HEK293 (cell line): ENCODE results near the gene OR2A25.

Experiments used
- CTCF ChIA-PET: fragments of 350-600 bp; formaldehyde crosslinking; extraction: SDS; loops from one replicate; lab custom pipeline; 2021; ENCODE audit warnings: antibody characterized with exemption; lab: Yijun Ruan, JAX
- POLR2A ChIA-PET: fragments of 300-600 bp; formaldehyde crosslinking; extraction: SDS; loops from one replicate; lab custom pipeline; 2020; ENCODE audit warnings: antibody characterized with exemption, inconsistent platforms; lab: Yijun Ruan, JAX
- H3K27ac ChIP-seq: fragments of 200-500 bp; sonication (Bioruptor generic); 2 replicates; pipeline ENCODE4 v1.5.1; 2014; ENCODE audit warnings: low read depth, low read length, control low read depth, inconsistent platforms; ENCODE audit errors: extremely low read depth
- H3K36me3 ChIP-seq, 2 experiments: fragments of 200-500 bp in 1 of 2; sonication (Bioruptor generic) in 1 of 2; 1 replicate in 1 of 2; 2 replicates in 1 of 2; pipeline ENCODE4 v1.5.1; 2014 to 2017; ENCODE audit warnings: inconsistent platforms in 2 of 2, low read length in 2 of 2; ENCODE audit not compliant: control insufficient read depth in 2 of 2, insufficient read depth in 1 of 2
- H3K4me1 ChIP-seq: fragments of 200-500 bp; sonication (Bioruptor generic); 2 replicates; pipeline ENCODE4 v1.5.1; 2014; ENCODE audit warnings: mild to moderate bottlenecking, low read length, inconsistent platforms; ENCODE audit not compliant: control insufficient read depth, insufficient read depth
- H3K4me3 ChIP-seq: 2 replicates; pipeline ENCODE4 v1.5.1; 2011; ENCODE audit warnings: low read depth, mild to moderate bottlenecking, control low read depth, low read length, moderate library complexity
- H3K9me3 ChIP-seq: fragments of 200-500 bp; sonication (Bioruptor generic); 2 replicates; pipeline ENCODE4 v1.5.1; 2014; ENCODE audit warnings: low read depth, low read length, inconsistent platforms; ENCODE audit not compliant: control insufficient read depth, insufficient read depth
- OVOL3 ChIP-seq: fragments of 450-650 bp; formaldehyde crosslinking; IDR thresholded peaks from 2 replicates; pipeline ENCODE4 v1.5.1; 2016; ENCODE audit warnings: missing biosample characterization, missing genetic modification characterization
- PRDM1 ChIP-seq: fragments of 450-650 bp; formaldehyde crosslinking; IDR thresholded peaks from 2 replicates; pipeline ENCODE4; 2016; ENCODE audit warnings: missing biosample characterization, missing genetic modification characterization
- ZNF10 ChIP-seq: fragments of 450-650 bp; formaldehyde crosslinking; IDR thresholded peaks from 2 replicates; pipeline ENCODE4 v1.5.1; 2017; ENCODE audit warnings: missing biosample characterization, missing genetic modification characterization
- ZNF112 ChIP-seq: fragments of 450-650 bp; formaldehyde crosslinking; IDR thresholded peaks from 2 replicates; pipeline ENCODE4 v1.5.0; 2017; ENCODE audit warnings: missing biosample characterization, missing genetic modification characterization
- ZNF146 ChIP-seq: fragments of 450-650 bp; formaldehyde crosslinking; IDR thresholded peaks from 2 replicates; pipeline ENCODE4 v1.5.1; 2016; ENCODE audit warnings: missing biosample characterization, missing genetic modification characterization
- ZNF155 ChIP-seq: fragments of 450-650 bp; formaldehyde crosslinking; IDR thresholded peaks from 2 replicates; pipeline ENCODE4 v1.5.1; 2016; ENCODE audit warnings: missing biosample characterization, missing genetic modification characterization
- ZNF2 ChIP-seq: fragments of 450-650 bp; formaldehyde crosslinking; IDR thresholded peaks from 2 replicates; pipeline ENCODE4 v1.5.1; 2016; ENCODE audit warnings: missing biosample characterization, missing genetic modification characterization
- ZNF24 ChIP-seq: fragments of 450-650 bp; formaldehyde crosslinking; IDR thresholded peaks from 2 replicates; pipeline ENCODE4 v1.5.1; 2016; ENCODE audit warnings: missing biosample characterization, missing genetic modification characterization
- ZNF391 ChIP-seq: fragments of 450-650 bp; formaldehyde crosslinking; IDR thresholded peaks from 2 replicates; pipeline ENCODE4 v1.5.1; 2016; ENCODE audit warnings: low read depth, missing biosample characterization, missing genetic modification characterization, borderline replicate concordance
- ZNF660 ChIP-seq: fragments of 450-650 bp; IDR thresholded peaks from 2 replicates; pipeline ENCODE4 v1.5.1; 2018; ENCODE audit warnings: missing biosample characterization, mild to moderate bottlenecking, missing genetic modification characterization
- TF ChIP-seq, protein P1 (sequence below): fragments of 450-650 bp; formaldehyde crosslinking; IDR thresholded peaks from 2 replicates; pipeline ENCODE4 v1.5.1; 2016; ENCODE audit warnings: missing biosample characterization, missing genetic modification characterization
- TF ChIP-seq, protein P2 (sequence below): fragments of 450-650 bp; formaldehyde crosslinking; IDR thresholded peaks from 2 replicates; pipeline ENCODE4 v1.5.1; 2016; ENCODE audit warnings: missing biosample characterization, missing genetic modification characterization, borderline replicate concordance
- TF ChIP-seq, protein P3 (sequence below): sonication (generic); formaldehyde crosslinking; IDR thresholded peaks from 2 replicates; pipeline ENCODE4 v1.8.1; 2022; ENCODE audit warnings: mild to moderate bottlenecking, moderate library complexity, missing genetic modification reagents
- TF ChIP-seq, protein P4 (sequence below): fragments of 450-650 bp; formaldehyde crosslinking; IDR thresholded peaks from 2 replicates; pipeline ENCODE4 v1.5.1; 2016; ENCODE audit warnings: missing biosample characterization, missing genetic modification characterization
- TF ChIP-seq, protein P5 (sequence below): fragments of 450-650 bp; formaldehyde crosslinking; IDR thresholded peaks from 2 replicates; pipeline ENCODE4 v1.5.1; 2017; ENCODE audit warnings: missing biosample characterization, missing genetic modification characterization

The OR2A25 gene

GRCh38 chr7:144048648-144049047, 21.0 kb upstream of the OR2A25 start, which contains the start of gene OR2A5:
Gene OR2A5 (plus strand): TSS chr7:144048948. CDS start chr7:144050402, 1,454 bp downstream.
- CTCF ChIA-PET = no interaction called here
- Histone ChIP-seq H3K36me3 (no peaks in the 10 kb centered on the region), H3K9me3 (no peaks in the 10 kb centered on the region), H3K27ac (no peak within 1 kb of the TSS), H3K4me3 (no peak within 1 kb of the TSS), H3K4me1 (no peaks in the 10 kb centered on the region)
- TF ChIP-seq ZNF660 (tag by site-specific recombination) = no peak
- POLR2A ChIA-PET = no interaction called here

GRCh38 chr7:144049491-144049890, 20.1 kb upstream of the OR2A25 start:
- CTCF ChIA-PET = interaction anchor here (1.0 kb wide), 1 partner anchor 17 kb away, joined by 4 read pairs; no protein-coding TSS in a partner anchor
- TF ChIP-seq PRDM1 (tag by site-specific recombination) = no peak
- TF ChIP-seq, protein P1, sequence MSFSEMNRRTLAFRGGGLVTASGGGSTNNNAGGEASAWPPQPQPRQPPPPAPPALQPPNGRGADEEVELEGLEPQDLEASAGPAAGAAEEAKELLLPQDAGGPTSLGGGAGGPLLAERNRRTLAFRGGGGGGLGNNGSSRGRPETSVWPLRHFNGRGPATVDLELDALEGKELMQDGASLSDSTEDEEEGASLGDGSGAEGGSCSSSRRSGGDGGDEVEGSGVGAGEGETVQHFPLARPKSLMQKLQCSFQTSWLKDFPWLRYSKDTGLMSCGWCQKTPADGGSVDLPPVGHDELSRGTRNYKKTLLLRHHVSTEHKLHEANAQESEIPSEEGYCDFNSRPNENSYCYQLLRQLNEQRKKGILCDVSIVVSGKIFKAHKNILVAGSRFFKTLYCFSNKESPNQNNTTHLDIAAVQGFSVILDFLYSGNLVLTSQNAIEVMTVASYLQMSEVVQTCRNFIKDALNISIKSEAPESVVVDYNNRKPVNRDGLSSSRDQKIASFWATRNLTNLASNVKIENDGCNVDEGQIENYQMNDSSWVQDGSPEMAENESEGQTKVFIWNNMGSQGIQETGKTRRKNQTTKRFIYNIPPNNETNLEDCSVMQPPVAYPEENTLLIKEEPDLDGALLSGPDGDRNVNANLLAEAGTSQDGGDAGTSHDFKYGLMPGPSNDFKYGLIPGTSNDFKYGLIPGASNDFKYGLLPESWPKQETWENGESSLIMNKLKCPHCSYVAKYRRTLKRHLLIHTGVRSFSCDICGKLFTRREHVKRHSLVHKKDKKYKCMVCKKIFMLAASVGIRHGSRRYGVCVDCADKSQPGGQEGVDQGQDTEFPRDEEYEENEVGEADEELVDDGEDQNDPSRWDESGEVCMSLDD (tag by site-specific recombination) = no peak
- TF ChIP-seq, protein P2, sequence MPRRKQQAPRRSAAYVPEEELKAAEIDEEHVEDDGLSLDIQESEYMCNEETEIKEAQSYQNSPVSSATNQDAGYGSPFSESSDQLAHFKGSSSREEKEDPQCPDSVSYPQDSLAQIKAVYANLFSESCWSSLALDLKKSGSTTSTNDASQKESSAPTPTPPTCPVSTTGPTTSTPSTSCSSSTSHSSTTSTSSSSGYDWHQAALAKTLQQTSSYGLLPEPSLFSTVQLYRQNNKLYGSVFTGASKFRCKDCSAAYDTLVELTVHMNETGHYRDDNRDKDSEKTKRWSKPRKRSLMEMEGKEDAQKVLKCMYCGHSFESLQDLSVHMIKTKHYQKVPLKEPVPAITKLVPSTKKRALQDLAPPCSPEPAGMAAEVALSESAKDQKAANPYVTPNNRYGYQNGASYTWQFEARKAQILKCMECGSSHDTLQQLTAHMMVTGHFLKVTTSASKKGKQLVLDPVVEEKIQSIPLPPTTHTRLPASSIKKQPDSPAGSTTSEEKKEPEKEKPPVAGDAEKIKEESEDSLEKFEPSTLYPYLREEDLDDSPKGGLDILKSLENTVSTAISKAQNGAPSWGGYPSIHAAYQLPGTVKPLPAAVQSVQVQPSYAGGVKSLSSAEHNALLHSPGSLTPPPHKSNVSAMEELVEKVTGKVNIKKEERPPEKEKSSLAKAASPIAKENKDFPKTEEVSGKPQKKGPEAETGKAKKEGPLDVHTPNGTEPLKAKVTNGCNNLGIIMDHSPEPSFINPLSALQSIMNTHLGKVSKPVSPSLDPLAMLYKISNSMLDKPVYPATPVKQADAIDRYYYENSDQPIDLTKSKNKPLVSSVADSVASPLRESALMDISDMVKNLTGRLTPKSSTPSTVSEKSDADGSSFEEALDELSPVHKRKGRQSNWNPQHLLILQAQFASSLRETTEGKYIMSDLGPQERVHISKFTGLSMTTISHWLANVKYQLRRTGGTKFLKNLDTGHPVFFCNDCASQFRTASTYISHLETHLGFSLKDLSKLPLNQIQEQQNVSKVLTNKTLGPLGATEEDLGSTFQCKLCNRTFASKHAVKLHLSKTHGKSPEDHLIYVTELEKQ = no peak
- TF ChIP-seq ZNF146 (tag by site-specific recombination) = no peak
- TF ChIP-seq, protein P3, sequence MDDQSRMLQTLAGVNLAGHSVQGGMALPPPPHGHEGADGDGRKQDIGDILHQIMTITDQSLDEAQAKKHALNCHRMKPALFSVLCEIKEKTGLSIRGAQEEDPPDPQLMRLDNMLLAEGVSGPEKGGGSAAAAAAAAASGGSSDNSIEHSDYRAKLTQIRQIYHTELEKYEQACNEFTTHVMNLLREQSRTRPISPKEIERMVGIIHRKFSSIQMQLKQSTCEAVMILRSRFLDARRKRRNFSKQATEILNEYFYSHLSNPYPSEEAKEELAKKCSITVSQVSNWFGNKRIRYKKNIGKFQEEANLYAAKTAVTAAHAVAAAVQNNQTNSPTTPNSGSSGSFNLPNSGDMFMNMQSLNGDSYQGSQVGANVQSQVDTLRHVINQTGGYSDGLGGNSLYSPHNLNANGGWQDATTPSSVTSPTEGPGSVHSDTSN (CRISPR knock-in tag) = no peak
- TF ChIP-seq ZNF10 (tag by site-specific recombination) = no peak
- TF ChIP-seq, protein P4, sequence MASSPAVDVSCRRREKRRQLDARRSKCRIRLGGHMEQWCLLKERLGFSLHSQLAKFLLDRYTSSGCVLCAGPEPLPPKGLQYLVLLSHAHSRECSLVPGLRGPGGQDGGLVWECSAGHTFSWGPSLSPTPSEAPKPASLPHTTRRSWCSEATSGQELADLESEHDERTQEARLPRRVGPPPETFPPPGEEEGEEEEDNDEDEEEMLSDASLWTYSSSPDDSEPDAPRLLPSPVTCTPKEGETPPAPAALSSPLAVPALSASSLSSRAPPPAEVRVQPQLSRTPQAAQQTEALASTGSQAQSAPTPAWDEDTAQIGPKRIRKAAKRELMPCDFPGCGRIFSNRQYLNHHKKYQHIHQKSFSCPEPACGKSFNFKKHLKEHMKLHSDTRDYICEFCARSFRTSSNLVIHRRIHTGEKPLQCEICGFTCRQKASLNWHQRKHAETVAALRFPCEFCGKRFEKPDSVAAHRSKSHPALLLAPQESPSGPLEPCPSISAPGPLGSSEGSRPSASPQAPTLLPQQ (tag by site-specific recombination) = no peak
- no peak for TF ChIP-seq ZNF24 (tag by site-specific recombination)
- TF ChIP-seq, protein P5, sequence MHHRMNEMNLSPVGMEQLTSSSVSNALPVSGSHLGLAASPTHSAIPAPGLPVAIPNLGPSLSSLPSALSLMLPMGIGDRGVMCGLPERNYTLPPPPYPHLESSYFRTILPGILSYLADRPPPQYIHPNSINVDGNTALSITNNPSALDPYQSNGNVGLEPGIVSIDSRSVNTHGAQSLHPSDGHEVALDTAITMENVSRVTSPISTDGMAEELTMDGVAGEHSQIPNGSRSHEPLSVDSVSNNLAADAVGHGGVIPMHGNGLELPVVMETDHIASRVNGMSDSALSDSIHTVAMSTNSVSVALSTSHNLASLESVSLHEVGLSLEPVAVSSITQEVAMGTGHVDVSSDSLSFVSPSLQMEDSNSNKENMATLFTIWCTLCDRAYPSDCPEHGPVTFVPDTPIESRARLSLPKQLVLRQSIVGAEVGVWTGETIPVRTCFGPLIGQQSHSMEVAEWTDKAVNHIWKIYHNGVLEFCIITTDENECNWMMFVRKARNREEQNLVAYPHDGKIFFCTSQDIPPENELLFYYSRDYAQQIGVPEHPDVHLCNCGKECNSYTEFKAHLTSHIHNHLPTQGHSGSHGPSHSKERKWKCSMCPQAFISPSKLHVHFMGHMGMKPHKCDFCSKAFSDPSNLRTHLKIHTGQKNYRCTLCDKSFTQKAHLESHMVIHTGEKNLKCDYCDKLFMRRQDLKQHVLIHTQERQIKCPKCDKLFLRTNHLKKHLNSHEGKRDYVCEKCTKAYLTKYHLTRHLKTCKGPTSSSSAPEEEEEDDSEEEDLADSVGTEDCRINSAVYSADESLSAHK (tag by site-specific recombination) = no peak
- TF ChIP-seq OVOL3 (tag by site-specific recombination) = no peak
- TF ChIP-seq ZNF155 = no peak
- no peak for TF ChIP-seq ZNF2 (tag by site-specific recombination)
- TF ChIP-seq ZNF112 = no peak
- TF ChIP-seq ZNF391 (tag by site-specific recombination) = no peak
- H3K36me3 ChIP-seq = no peaks in the 10 kb centered on the region
- H3K4me1 ChIP-seq = no peaks in the 10 kb centered on the region
- H3K9me3 ChIP-seq = no peaks in the 10 kb centered on the region
- no peak overlapping the region for H3K4me3 ChIP-seq
- POLR2A ChIA-PET = no interaction called here
- no peak overlapping the region for H3K27ac ChIP-seq
